Measurements from ENCODE around the gene CBY3.
"Not testable (repeated sequence)": the region's sequence is repeated elsewhere in the genome, so short reads cannot be mapped to it uniquely, and the experiment has no call there.

Gene CBY3

DNA sequence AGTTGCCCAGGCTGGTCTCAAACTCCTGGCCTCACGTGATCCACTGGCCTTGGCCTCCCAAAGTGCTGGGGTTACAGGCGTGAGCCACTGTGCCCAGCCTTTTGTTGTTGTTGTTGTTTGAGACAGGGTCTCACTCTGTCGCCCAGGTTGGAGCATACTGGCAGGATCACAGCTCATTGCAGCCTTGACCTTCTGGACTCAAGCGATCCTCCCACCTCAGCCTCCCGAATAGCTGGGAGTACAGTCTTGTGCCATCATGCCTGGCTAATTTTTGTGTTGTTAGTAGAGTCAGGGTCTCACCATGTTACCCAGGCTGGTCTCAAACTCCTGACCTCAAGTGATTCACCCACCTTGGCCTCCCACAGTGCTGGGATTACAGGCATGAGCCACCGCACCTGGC, 19.2 kb downstream of the CBY3 start:
- not testable (repeated sequence) for DNase-seq

DNA sequence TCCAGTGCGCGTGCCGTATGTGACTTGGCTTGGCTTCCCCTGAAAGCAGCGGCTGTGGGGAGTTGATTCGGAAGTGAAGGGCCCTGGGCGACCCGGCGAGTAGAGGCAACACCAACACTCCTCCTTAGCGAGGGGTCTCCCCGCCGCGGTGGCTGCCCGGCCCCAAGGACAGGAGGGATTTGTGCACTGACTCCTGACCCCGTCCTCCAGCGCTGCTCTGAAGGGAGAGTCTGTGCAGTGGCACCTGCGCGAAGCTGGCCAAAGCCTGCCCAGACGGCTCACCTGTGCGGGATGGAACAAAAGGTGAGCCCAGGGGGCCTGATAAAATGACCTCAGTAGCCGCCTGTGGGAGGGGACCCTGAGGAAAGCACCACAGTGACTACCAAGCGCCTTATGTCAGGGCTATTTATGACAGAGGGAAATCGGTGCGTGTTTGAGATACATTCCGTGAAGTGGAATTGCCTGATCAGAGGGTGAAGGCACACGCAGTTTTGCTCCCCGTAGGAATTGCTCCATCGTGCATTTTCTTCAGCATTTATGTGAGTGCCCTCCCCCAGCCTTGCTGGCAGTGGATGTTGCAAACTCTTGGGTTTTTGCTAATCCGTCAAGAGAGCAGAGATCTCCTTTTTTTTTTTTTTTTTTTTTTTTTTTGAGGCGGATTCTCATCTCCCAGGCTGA, 22.5 kb downstream of the CBY3 start:
- DNase-seq, result not testable (repeated sequence)

DNA sequence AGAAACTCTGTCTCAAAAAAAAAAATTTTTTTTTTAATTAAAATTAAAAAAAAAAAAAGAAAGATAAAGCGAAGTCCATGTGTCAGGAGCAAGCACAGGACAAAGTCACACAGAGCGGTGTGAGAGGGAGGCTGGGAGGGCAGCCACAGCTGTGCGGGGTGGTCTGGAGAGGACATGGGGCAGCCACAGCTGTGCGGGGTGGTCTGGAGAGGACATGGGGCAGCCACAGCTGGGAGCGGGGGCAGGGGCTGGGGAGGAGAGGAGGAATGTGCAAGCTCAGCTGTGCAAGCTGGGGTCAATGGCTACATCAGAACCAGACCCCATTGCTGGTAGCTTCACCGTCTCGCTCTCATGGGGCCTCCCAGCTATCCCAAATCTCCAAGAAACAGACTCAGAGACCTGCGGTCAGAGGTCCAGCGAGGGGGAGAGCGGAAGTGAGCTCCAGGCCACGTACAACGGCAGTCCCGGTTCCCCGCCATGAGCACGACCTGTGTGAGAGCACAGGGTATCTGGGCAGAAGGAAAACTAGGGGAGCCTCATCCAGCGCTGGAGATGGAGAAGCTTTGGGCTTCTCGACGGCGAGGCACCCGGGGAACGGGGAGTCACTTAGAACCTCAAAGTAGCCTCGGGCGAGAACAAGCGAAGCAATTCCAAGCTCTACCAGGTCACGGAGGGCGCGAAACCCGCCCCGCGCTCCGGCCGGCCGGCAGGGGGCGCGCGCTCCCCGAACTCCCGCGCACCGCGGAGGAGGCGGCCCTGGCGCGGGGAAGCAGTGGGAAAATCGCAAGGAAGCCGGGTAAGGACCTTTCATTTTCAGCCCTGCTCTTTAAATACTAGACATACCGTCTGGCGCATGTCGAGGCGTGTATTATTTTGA, 23.3 kb downstream of the CBY3 start:
- not testable (repeated sequence) for DNase-seq

DNA sequence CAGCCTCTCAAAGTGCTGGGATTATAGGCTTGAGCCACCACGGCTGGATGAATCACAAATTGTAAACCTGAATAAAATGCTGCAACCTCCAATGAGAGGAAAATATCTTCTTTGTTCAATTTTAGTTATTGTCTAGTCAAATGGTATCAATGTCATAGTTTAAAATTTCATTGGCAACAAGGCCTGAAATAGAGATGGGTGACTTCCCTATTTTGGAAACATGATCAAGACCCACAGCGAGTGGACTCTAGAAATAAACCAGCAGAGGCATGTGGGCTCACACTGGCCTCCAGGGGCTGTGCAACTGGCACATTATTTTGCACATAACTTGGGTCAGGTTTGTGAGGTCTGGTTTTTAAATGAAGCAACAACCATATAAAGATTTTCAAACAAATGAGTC, 27.7 kb downstream of the CBY3 start:
- not testable (repeated sequence) for DNase-seq

DNA sequence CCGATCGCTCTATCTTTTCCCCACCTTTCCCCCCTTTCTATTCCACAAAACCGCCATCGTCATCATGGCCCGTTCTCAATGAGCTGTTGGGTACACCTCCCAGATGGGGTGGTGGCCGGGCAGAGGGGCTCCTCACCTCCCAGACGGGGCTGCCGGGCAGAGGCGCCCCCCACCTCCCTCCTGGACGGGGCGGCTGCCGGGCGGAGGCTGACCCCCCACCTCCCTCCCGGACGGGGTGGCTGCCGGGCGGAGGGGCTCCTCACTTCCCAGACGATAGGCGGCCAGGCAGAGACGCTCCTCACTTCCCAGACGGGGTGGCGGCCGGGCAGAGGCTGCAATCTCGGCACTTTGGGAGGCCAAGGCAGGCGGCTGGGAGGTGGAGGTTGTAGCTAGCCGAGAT, 30.6 kb downstream of the CBY3 start:
- DNase-seq, result not testable (repeated sequence)

DNA sequence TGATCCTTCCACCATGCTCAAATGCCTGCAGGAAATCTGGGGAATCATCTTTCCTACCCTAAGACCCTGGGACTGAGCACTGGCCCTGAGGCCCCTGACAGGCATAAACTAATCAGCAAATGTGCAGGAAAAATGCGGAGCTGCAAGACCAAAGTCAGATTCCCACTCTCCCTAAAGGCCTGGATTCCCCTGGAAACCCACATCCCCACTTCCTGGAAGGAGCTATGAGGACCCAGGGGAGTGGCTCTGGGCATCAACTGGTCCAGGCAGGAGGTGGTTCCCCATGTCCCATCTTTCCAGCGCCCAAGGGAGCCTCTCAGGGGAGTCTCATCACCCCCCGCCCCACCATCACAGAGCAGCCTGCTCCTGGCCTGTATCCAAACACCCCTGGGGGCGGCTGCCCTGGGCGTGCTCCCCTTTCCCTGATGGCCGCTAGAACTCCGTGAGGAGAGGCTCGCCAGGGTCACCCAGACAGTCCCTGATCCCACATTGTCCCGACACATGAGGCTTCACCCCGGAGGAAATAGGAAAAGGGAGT, 31.6 kb downstream of the CBY3 start:
- DNase-seq, result not testable (repeated sequence)

DNA sequence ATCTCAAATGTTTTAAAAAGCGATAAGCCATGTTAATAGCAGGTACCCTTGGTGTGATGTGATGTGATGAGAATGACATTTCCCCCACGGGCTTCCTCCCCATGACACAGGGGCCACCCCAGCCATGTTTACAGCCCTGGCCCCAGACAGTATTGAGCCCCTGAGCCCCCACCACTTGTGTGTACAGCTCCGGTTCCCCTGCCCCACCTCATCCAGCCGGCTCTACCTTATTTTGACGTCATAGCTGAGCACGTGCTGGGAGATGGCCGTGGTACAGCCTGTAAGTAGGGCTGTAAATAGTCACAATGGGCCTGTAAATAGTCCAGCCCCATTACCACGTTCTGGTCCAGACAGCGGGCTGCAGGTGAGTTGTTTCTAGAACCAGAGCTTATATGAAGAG, 32.4 kb downstream of the CBY3 start:
- DNase-seq, result no peak

DNA sequence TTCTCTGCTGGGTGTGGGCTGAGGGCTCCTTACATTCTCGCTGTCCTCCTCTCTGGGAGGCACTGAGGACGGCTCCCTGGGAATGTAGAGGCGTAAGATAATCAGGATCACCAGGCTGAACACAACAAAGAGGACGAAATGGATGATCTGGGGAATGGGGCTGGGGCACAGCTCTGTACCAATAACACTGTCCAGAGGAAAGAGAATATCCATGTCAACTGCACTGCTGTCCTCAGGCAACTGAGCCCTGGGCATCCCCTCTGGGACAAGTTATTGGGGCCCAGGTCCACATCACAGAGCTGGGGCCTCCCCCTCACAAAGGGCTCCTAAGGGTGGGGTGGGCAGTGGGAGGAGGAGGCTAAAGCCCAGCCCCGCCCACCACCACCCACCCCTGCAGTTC, 36.1 kb downstream of the CBY3 start:
- not testable (repeated sequence) for DNase-seq

DNA sequence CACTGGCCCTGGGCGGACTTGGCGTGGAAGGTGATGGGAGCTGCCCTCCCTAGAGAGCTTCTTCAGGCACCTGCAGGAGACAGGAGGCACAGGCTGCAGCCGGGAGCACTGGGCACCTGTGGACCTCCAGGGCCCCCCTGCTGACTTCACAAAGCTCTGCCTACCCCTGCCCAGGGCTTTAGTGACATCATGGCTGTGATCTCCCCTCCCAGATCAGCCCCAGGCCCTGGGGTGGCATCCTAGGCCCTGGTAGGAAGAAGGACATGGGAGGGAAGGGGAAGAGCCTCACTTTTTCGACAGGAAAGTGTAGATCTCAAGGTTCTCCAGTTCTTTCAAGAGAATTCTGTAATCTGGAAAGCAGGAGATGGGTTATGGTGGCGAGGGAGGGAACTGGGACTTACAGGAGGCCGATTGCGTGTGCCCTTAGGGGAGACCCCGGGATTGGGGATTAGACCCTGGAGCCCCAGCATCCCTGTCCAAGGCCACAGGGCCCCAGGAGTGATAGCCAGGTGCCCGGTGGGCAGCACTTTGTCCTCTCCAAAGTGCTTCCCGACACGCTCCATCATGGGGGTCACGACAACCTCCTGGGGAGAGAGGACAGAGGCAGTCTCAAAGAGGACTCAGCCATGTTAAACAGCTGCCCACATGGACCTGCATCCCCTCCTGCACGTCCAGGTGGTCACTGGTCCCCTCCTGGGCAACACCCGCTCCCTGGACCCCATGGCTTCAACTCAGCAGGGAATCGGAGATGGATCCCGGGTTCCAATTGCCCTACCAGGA, 37.5 kb downstream of the CBY3 start:
- DNase-seq, result not testable (repeated sequence)

DNA sequence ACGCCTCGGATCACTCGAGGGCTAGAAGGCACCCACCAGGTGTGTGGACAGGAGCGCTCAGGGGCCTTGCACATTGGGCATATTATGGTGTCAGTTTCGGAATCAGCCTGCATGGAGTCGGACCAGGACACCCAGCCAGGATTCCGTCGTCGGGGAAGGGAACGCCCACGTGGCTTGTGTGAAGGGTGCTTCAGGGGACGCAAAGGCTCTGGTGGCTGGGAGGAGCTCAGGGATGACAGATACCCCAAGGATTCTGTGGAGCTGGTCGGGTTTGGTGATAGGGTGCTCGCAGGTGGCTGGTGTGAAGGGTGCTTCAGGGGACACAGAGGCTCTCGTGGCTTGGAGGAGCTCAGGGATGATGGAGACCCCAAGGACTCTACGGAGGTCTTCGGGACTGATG, 38.2 kb downstream of the CBY3 start:
- DNase-seq, result not testable (repeated sequence)

DNA sequence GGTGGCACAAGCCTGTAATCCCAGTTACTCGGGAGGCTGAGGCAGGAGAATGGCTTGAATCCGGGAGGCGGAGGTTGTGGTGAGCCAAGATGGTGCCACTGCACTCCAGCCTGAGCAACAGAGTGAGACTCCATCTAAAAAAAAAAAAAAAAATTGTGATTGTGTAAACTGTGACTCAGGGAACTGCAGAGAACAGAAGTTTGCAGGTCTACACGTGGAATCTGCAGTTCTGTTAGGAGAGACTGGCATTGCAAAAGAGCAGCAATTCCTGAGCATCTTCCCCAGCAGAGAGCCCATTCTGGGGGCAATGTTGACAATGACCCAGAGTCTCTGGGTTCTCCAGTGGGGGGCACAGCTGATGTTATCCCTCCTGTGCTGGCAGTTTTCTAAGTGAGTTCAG, 39.1 kb downstream of the CBY3 start:
- DNase-seq, result not testable (repeated sequence)

DNA sequence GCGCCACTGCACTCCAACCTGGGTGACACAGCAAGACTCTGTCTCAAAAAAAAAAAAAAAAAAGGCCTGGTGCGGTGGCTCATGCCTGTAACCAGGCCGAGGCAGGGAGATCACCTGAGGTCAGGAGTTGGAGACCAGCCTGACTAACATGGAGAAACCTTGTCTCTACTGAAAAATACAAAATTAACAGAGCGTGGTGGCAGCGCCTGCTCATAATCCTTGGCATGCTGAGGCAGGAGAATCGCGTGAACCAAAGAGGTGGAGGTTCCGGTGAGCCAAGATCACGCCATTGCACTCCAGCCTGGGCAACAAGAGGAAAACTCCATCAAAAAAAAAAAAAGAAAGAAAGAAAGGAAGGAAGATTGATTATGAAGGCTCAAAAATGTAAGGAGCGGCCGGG, 41.5 kb downstream of the CBY3 start:
- DNase-seq, result not testable (repeated sequence)

DNA sequence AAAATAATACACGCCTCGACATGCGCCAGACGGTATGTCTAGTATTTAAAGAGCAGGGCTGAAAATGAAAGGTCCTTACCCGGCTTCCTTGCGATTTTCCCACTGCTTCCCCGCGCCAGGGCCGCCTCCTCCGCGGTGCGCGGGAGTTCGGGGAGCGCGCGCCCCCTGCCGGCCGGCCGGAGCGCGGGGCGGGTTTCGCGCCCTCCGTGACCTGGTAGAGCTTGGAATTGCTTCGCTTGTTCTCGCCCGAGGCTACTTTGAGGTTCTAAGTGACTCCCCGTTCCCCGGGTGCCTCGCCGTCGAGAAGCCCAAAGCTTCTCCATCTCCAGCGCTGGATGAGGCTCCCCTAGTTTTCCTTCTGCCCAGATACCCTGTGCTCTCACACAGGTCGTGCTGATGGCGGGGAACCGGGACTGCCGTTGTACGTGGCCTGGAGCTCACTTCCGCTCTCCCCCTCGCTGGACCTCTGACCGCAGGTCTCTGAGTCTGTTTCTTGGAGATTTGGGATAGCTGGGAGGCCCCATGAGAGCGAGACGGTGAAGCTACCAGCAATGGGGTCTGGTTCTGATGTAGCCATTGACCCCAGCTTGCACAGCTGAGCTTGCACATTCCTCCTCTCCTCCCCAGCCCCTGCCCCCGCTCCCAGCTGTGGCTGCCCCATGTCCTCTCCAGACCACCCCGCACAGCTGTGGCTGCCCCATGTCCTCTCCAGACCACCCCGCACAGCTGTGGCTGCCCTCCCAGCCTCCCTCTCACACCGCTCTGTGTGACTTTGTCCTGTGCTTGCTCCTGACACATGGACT, 46.3 kb downstream of the CBY3 start:
- not testable (repeated sequence) for DNase-seq

DNA sequence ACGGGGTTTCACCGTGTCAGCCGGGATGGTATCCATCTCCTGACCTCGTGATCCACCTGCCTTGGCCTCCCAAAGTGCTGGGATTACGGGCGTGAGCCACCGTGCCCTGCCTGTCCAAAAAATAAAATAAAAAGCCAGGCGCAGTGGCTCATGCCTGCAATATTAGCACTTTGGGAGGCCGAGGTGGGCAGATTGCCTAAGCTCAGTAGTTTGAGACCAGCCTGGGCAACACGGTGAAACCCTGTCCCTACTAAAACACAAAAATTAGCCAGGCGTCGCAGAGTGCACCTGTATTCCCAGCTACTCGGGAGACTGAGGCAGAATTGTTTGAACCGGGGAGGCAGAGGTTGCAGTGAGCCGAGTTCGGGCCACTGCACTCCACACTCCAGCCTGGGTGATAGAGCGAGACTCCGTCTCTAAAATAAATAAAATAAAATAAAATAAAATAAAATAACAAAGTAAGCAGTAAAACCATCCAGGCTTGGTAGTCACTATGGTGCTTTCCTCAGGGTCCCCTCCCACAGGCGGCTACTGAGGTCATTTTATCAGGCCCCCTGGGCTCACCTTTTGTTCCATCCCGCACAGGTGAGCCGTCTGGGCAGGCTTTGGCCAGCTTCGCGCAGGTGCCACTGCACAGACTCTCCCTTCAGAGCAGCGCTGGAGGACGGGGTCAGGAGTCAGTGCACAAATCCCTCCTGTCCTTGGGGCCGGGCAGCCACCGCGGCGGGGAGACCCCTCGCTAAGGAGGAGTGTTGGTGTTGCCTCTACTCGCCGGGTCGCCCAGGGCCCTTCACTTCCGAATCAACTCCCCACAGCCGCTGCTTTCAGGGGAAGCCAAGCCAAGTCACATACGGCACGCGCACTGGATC, 47.1 kb downstream of the CBY3 start:
- not testable (repeated sequence) for DNase-seq

All from CD4-positive, alpha-beta T cell treated with Interleukin-10 for 1 hour (primary cell).